Liver (tissue), 9 donors: ENCODE measurements around the gene GNAT1. TPM values are rescaled to one million over a fixed set of nuclear protein-coding genes. Genes with fewer than 3 reads are reported as not detected.

ENCODE experiments used
- DNase-seq: peaks from one replicate; pipeline ENCODE4 v3.0.0-alpha.2; 2017; ENCODE audit warnings: low spot score
- H3K27ac ChIP-seq, 2 donors: one replicate each; pipeline ENCODE4 v1.7.0; 2013; ENCODE audit warnings: inconsistent platforms in 2 of 2, low read length in 2 of 2, control low read depth in 1 of 2, low read depth in 1 of 2, mild to moderate bottlenecking in 1 of 2
- H3K27me3 ChIP-seq, 4 donors: one replicate each; pipeline versions ENCODE4 v1.6.1 to v1.7.0; 2013; ENCODE audit warnings: low read length in 3 of 4, inconsistent platforms in 1 of 4, mild to moderate bottlenecking in 1 of 4, moderate library complexity in 1 of 4; ENCODE audit not compliant: control insufficient read depth in 4 of 4, insufficient read depth in 4 of 4
- H3K36me3 ChIP-seq, 4 donors: one replicate each; pipeline versions ENCODE4 v1.6.1 to v1.7.0; 2013; ENCODE audit warnings: low read length in 3 of 4, mild to moderate bottlenecking in 3 of 4, low read depth in 1 of 4, moderate library complexity in 1 of 4; ENCODE audit not compliant: control insufficient read depth in 4 of 4, insufficient read depth in 3 of 4
- H3K4me1 ChIP-seq, 4 donors: one replicate each; pipeline versions ENCODE4 v1.6.1 to v1.7.0; 2013; ENCODE audit warnings: low read length in 3 of 4, mild to moderate bottlenecking in 3 of 4, moderate library complexity in 1 of 4; ENCODE audit not compliant: control insufficient read depth in 4 of 4, insufficient read depth in 4 of 4
- H3K4me3 ChIP-seq, 3 donors: one replicate each; pipeline versions ENCODE4 v1.6.1 to v1.7.0; 2013; ENCODE audit warnings: low read length in 3 of 3, control low read depth in 1 of 3, low read depth in 1 of 3, mild to moderate bottlenecking in 1 of 3
- H3K9ac ChIP-seq, 2 donors: one replicate each; pipeline ENCODE4 v1.7.0; 2013; ENCODE audit warnings: low read length in 2 of 2, mild to moderate bottlenecking in 2 of 2, moderate library complexity in 2 of 2, control low read depth in 1 of 2, low read depth in 1 of 2
- H3K9me3 ChIP-seq, 4 donors: one replicate each; pipeline versions ENCODE4 v1.6.1 to v1.7.0; 2013; ENCODE audit warnings: low read length in 3 of 4; ENCODE audit not compliant: control insufficient read depth in 4 of 4
- ATF3 ChIP-seq: IDR thresholded peaks from 2 replicates; pipeline ENCODE4 v1.6.1; 2016; ENCODE audit warnings: antibody characterized with exemption
- EGR1 ChIP-seq, 2 donors: IDR thresholded peaks; 2 replicates each; pipeline ENCODE4 v1.6.1; 2016 to 2018; ENCODE audit warnings: antibody characterized with exemption in 2 of 2, low read depth in 2 of 2
- FOXA1 ChIP-seq: IDR thresholded peaks from 2 replicates; pipeline ENCODE4 v1.6.1; 2016; ENCODE audit warnings: antibody characterized with exemption
- GABPA ChIP-seq, 2 donors: IDR thresholded peaks in 1 of 2; conservative IDR thresholded peaks in 1 of 2; 2 replicates each; pipeline ENCODE4 v1.6.1; 2016; ENCODE audit warnings: antibody characterized with exemption in 2 of 2, mild to moderate bottlenecking in 1 of 2, moderate library complexity in 1 of 2
- HNF4A ChIP-seq, 2 donors: conservative IDR thresholded peaks; 2 replicates each; pipeline ENCODE4 v1.6.1; 2016; ENCODE audit warnings: antibody characterized with exemption in 2 of 2, mild to moderate bottlenecking in 2 of 2
- HNF4G ChIP-seq: IDR thresholded peaks from 2 replicates; pipeline ENCODE4 v1.6.1; 2016; ENCODE audit warnings: antibody characterized with exemption
- JUND ChIP-seq, 2 donors: IDR thresholded peaks; 2 replicates each; pipeline ENCODE4 v1.6.1; 2016; ENCODE audit warnings: antibody characterized with exemption in 2 of 2
- MAX ChIP-seq: IDR thresholded peaks from 2 replicates; pipeline ENCODE4 v1.6.1; 2016; ENCODE audit warnings: antibody characterized with exemption
- NR2F2 ChIP-seq: IDR thresholded peaks from 2 replicates; pipeline ENCODE4 v1.6.1; 2016; ENCODE audit warnings: antibody characterized with exemption
- RAD21 ChIP-seq, 2 donors: IDR thresholded peaks; 2 replicates each; pipeline ENCODE4 v1.6.1; 2016; ENCODE audit warnings: antibody characterized with exemption in 2 of 2, mild to moderate bottlenecking in 2 of 2
- REST ChIP-seq: IDR thresholded peaks from 2 replicates; pipeline ENCODE4 v1.6.1; 2016; ENCODE audit warnings: antibody characterized with exemption, mild to moderate bottlenecking
- RXRA ChIP-seq, 2 donors: IDR thresholded peaks; 2 replicates each; pipeline ENCODE4 v1.6.1; 2017 to 2018; ENCODE audit warnings: antibody characterized with exemption in 2 of 2, mild to moderate bottlenecking in 1 of 2
- SP1 ChIP-seq: IDR thresholded peaks from 2 replicates; pipeline ENCODE4 v1.6.1; 2018; ENCODE audit warnings: antibody characterized with exemption, mild to moderate bottlenecking
- YY1 ChIP-seq: IDR thresholded peaks from 2 replicates; pipeline ENCODE4 v1.6.1; 2016; ENCODE audit warnings: antibody characterized with exemption, mild to moderate bottlenecking
- WGBS: extraction: QIAGEN DNeasy Blood & Tissue Kit; methylation state at CpG from one replicate; pipeline ENCODE4 v1.1.7; 2013; 5-methylcytosine and 5-hydroxymethylcytosine counted together
- polyA plus RNA-seq, 2 donors: library from polyadenylated mRNA; stranded (reverse) in 1 of 2; unstranded in 1 of 2; fragments of 200-250 nt in 1 of 2; fragments of >200 nt in 1 of 2; fragmentation: Nextera tagmentation in 1 of 2; extraction: Ambion mirVana in 1 of 2; gene quantifications; one replicate each; pipeline versions ENCODE4 v1.2.1 to v1.2.3, GENCODE V29; 2013 to 2015
- total RNA-seq, 2 donors: library from RNA; depleted of rRNA; stranded (reverse); fragments of >200 nt; gene quantifications; one replicate each; pipeline ENCODE4 v1.2.3, GENCODE V29; 2014
- TF ChIP-seq, protein P1 (sequence below): IDR thresholded peaks from 2 replicates; pipeline ENCODE4 v1.6.1; 2016; ENCODE audit warnings: antibody characterized with exemption
- TF ChIP-seq, protein P2 (sequence below): fragments of 150-350 bp; IDR thresholded peaks from 2 replicates; pipeline ENCODE4 v1.5.1; 2017; ENCODE audit warnings: improper control_type of control experiment, low read depth, low read length; ENCODE audit not compliant: missing input control
- donor health status: healthy.
- donor health status: healthy.
- donor health status: healthy.
- donor health status: healthy.
- donor health status: healthy.

The GNAT1 gene
- total and polyA plus RNA-seq, 4 donors = 0.08 TPM; not detected in 3

- Histone ChIP-seq H3K9ac (no peak overlapping the region), H3K9me3 (no peaks in the 10 kb centered on the region), H3K4me1 (peaks cover 1 to 24% (median 14%) of the 10 kb centered on the region in 4 donors), H3K36me3 (no peaks in the 10 kb centered on the region), H3K27ac (no peak overlapping the region), H3K4me3 (no peak overlapping the region), H3K27me3 (no peaks in the 10 kb centered on the region)
- TF ChIP-seq RXRA (IDR thresholded peaks at IDR 0.05) = peak; percentile 66 to 79
- TF ChIP-seq MAX = no peak
- TF ChIP-seq JUND (IDR thresholded peaks at IDR 0.05) = no peak
- peak in 1 of 2 donors; percentile 13 for TF ChIP-seq RAD21 (IDR thresholded peaks at IDR 0.05)
- no peak for TF ChIP-seq YY1
- peak in 1 of 2 donors; percentile 8 for TF ChIP-seq HNF4A (conservative IDR thresholded peaks at IDR 0.05)
- no peak for DNase-seq
- 79% methylated on average over 21 of the region's 21 CpGs for WGBS
Measured at GRCh38 chr3:50184242-50184978, 7.0 kb upstream of the GNAT1 start.

- 96% methylated on average over 4 of the region's 4 CpGs for WGBS
- no peak for TF ChIP-seq HNF4G
- TF ChIP-seq JUND (IDR thresholded peaks at IDR 0.05) = no peak
- TF ChIP-seq REST = no peak
- TF ChIP-seq GABPA (IDR thresholded peaks at IDR 0.05 in 1 of 2, conservative IDR thresholded peaks at IDR 0.05 in 1 of 2) = no peak
- TF ChIP-seq ATF3 = no peak
- no peak for TF ChIP-seq SP1
- TF ChIP-seq, protein P1, sequence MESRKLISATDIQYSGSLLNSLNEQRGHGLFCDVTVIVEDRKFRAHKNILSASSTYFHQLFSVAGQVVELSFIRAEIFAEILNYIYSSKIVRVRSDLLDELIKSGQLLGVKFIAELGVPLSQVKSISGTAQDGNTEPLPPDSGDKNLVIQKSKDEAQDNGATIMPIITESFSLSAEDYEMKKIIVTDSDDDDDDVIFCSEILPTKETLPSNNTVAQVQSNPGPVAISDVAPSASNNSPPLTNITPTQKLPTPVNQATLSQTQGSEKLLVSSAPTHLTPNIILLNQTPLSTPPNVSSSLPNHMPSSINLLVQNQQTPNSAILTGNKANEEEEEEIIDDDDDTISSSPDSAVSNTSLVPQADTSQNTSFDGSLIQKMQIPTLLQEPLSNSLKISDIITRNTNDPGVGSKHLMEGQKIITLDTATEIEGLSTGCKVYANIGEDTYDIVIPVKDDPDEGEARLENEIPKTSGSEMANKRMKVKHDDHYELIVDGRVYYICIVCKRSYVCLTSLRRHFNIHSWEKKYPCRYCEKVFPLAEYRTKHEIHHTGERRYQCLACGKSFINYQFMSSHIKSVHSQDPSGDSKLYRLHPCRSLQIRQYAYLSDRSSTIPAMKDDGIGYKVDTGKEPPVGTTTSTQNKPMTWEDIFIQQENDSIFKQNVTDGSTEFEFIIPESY = no peak
- TF ChIP-seq HNF4A (conservative IDR thresholded peaks at IDR 0.05) = no peak
- TF ChIP-seq RAD21 (IDR thresholded peaks at IDR 0.05) = no peak
- no peak for TF ChIP-seq NR2F2
- TF ChIP-seq RXRA (IDR thresholded peaks at IDR 0.05) = no peak
- TF ChIP-seq EGR1 (IDR thresholded peaks at IDR 0.05; ENCODE audit: low read depth in 2 of 2) = no peak
- TF ChIP-seq, protein P2, sequence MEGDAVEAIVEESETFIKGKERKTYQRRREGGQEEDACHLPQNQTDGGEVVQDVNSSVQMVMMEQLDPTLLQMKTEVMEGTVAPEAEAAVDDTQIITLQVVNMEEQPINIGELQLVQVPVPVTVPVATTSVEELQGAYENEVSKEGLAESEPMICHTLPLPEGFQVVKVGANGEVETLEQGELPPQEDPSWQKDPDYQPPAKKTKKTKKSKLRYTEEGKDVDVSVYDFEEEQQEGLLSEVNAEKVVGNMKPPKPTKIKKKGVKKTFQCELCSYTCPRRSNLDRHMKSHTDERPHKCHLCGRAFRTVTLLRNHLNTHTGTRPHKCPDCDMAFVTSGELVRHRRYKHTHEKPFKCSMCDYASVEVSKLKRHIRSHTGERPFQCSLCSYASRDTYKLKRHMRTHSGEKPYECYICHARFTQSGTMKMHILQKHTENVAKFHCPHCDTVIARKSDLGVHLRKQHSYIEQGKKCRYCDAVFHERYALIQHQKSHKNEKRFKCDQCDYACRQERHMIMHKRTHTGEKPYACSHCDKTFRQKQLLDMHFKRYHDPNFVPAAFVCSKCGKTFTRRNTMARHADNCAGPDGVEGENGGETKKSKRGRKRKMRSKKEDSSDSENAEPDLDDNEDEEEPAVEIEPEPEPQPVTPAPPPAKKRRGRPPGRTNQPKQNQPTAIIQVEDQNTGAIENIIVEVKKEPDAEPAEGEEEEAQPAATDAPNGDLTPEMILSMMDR = no peak
- no peak for TF ChIP-seq FOXA1
- no peak for TF ChIP-seq MAX
- no peak for TF ChIP-seq YY1
- H3K9ac ChIP-seq = no peak overlapping the region
- no peak overlapping the region for H3K27ac ChIP-seq
- DNase-seq = no peak
- H3K27me3 ChIP-seq = no peaks in the 10 kb centered on the region
- no peaks in the 10 kb centered on the region for H3K36me3 ChIP-seq
- peaks cover 1 to 23% (median 14%) of the 10 kb centered on the region in 4 donors for H3K4me1 ChIP-seq
- no peaks in the 10 kb centered on the region for H3K9me3 ChIP-seq
- H3K4me3 ChIP-seq = no peak overlapping the region
Measured at GRCh38 chr3:50185230-50185629, 6.2 kb upstream of the GNAT1 start.
